Fibroblast of lung (primary cell): ENCODE results near the gene PPWD1. TPM values are rescaled to one million over a fixed set of nuclear protein-coding genes. Genes with fewer than 3 reads are reported as not detected.

ENCODE experiments used
- DNase-seq, 2 donors: peaks; one replicate each; pipeline versions ENCODE4 v3.0.0 to v3.0.0-alpha.2; 2010; ENCODE audit warnings: low read depth in 2 of 2
- H2AFZ ChIP-seq: 2 replicates; pipeline ENCODE4 v1.5.1; 2012; ENCODE audit warnings: low read length, control low read depth, inconsistent platforms
- H3K27ac ChIP-seq: 2 replicates; pipeline ENCODE4 v1.5.1; 2011; ENCODE audit warnings: low read length, control low read depth; ENCODE audit not compliant: insufficient read depth
- H3K27me3 ChIP-seq: 2 replicates; pipeline ENCODE4 v1.5.1; 2011; ENCODE audit warnings: mild to moderate bottlenecking, low read length; ENCODE audit not compliant: control insufficient read depth, insufficient read depth
- H3K36me3 ChIP-seq: 2 replicates; pipeline ENCODE4 v1.5.1; 2011; ENCODE audit warnings: low read length; ENCODE audit not compliant: control insufficient read depth, insufficient read depth
- H3K4me1 ChIP-seq: 2 replicates; pipeline ENCODE4 v1.5.1; 2011; ENCODE audit warnings: low read length; ENCODE audit not compliant: control insufficient read depth, insufficient read depth; ENCODE audit errors: extremely low read depth
- H3K4me2 ChIP-seq: 2 replicates; pipeline ENCODE4 v1.5.1; 2011; ENCODE audit warnings: low read length, control low read depth; ENCODE audit not compliant: insufficient read depth; ENCODE audit errors: extremely low read depth
- H3K4me3 ChIP-seq, 4 experiments: fragments of 200-600 bp in 1 of 4; sonication (generic) in 1 of 4; replicated peaks in 1 of 4; 2 replicates each; pipeline ENCODE4 v1.5.1; 2011 to 2016; ENCODE audit warnings: low read length in 4 of 4, low read depth in 3 of 4, mild to moderate bottlenecking in 3 of 4, control low read depth in 2 of 4, inconsistent platforms in 1 of 4, mixed read lengths in 1 of 4; ENCODE audit not compliant: insufficient read depth in 1 of 4; ENCODE audit errors: control extremely low read depth in 1 of 4
- H3K79me2 ChIP-seq: 2 replicates; pipeline ENCODE4 v1.5.1; 2012; ENCODE audit warnings: mild to moderate bottlenecking, low read length, inconsistent platforms; ENCODE audit not compliant: control insufficient read depth, insufficient read depth
- H3K9ac ChIP-seq: 2 replicates; pipeline ENCODE4 v1.5.1; 2011; ENCODE audit warnings: mild to moderate bottlenecking, low read length, control low read depth; ENCODE audit not compliant: insufficient read depth
- H3K9me3 ChIP-seq: 2 replicates; pipeline ENCODE4 v1.5.1; 2012; ENCODE audit warnings: low read depth, low read length; ENCODE audit not compliant: control insufficient read depth, insufficient read depth
- H4K20me1 ChIP-seq: 2 replicates; pipeline ENCODE4 v1.5.1; 2011; ENCODE audit warnings: low read length; ENCODE audit not compliant: control insufficient read depth, insufficient read depth; ENCODE audit errors: extremely low read depth
- EZH2 ChIP-seq: IDR thresholded peaks from 2 replicates; pipeline ENCODE4 v1.5.1; 2012; ENCODE audit warnings: low read length, control low read depth, mild to moderate bottlenecking; ENCODE audit errors: missing control alignments
- polyA plus RNA-seq, 2 donors: library from polyadenylated mRNA; depleted of rRNA in 1 of 2; stranded (reverse) in 1 of 2; unstranded in 1 of 2; fragments of >200 nt; gene quantifications; 2 replicates each; pipeline ENCODE4 v1.2.1, GENCODE V29; 2011 to 2012; ENCODE audit warnings: missing spikeins in 1 of 2
- total RNA-seq: library from RNA; depleted of rRNA; stranded (reverse); fragments of >200 nt; gene quantifications from 2 replicates; pipeline ENCODE4 v1.2.1, GENCODE V29; 2014
- TF ChIP-seq, protein P1 (sequence below), 2 donors: IDR thresholded peaks in 1 of 2; conservative IDR thresholded peaks in 1 of 2; 1 replicate in 1 of 2; 2 replicates in 1 of 2; pipeline ENCODE4 v1.5.1; 2011 to 2012; ENCODE audit warnings: low read length in 2 of 2, control low read depth in 1 of 2, inconsistent platforms in 1 of 2, low read depth in 1 of 2, mild to moderate bottlenecking in 1 of 2

PPWD1 gene
- total and polyA plus RNA-seq, 2 donors (not counting 1 experiment from before 2014, with no cell fraction given) = 7.3 to 41.5 TPM

DNA sequence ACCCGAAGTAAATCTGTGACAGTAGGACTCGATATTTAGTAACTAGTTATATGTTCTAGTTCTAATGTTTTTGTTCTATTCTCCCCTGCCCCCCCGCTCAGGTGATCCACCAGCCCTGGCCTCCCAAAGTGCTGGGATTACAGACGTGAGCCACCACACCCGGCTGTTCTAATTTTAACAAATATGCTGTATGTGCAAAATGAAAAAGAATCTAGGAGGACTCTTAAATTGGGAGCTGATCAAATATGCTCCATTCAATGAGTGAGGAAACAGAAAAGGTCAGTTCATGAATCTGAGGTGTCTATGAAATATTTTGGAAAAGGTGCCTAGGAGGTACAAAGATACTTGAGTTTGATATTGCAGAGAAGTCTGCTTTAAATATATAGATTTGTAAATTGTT is 17.0 kb upstream of the PPWD1 start:
- H3K36me3 ChIP-seq = no peaks in the 10 kb centered on the region
- H3K79me2 ChIP-seq = no peaks in the 10 kb centered on the region
- no peaks in the 10 kb centered on the region for H4K20me1 ChIP-seq
- no peak overlapping the region for H3K4me2 ChIP-seq
- no peak for TF ChIP-seq EZH2
- TF ChIP-seq, protein P1, sequence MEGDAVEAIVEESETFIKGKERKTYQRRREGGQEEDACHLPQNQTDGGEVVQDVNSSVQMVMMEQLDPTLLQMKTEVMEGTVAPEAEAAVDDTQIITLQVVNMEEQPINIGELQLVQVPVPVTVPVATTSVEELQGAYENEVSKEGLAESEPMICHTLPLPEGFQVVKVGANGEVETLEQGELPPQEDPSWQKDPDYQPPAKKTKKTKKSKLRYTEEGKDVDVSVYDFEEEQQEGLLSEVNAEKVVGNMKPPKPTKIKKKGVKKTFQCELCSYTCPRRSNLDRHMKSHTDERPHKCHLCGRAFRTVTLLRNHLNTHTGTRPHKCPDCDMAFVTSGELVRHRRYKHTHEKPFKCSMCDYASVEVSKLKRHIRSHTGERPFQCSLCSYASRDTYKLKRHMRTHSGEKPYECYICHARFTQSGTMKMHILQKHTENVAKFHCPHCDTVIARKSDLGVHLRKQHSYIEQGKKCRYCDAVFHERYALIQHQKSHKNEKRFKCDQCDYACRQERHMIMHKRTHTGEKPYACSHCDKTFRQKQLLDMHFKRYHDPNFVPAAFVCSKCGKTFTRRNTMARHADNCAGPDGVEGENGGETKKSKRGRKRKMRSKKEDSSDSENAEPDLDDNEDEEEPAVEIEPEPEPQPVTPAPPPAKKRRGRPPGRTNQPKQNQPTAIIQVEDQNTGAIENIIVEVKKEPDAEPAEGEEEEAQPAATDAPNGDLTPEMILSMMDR (conservative IDR thresholded peaks at IDR 0.05 in 1 of 2, IDR thresholded peaks at IDR 0.05 in 1 of 2; ENCODE audit: low read depth in 1 of 2, low read length in 2 of 2) = no peak
- H2AFZ ChIP-seq = no peak overlapping the region
- H3K27ac ChIP-seq = no peak overlapping the region
- DNase-seq = no peak
- no peaks in the 10 kb centered on the region for H3K27me3 ChIP-seq
- H3K9ac ChIP-seq = no peak overlapping the region
- H3K4me3 ChIP-seq = no peak overlapping the region
- no peaks in the 10 kb centered on the region for H3K9me3 ChIP-seq
- no peaks in the 10 kb centered on the region for H3K4me1 ChIP-seq

DNA sequence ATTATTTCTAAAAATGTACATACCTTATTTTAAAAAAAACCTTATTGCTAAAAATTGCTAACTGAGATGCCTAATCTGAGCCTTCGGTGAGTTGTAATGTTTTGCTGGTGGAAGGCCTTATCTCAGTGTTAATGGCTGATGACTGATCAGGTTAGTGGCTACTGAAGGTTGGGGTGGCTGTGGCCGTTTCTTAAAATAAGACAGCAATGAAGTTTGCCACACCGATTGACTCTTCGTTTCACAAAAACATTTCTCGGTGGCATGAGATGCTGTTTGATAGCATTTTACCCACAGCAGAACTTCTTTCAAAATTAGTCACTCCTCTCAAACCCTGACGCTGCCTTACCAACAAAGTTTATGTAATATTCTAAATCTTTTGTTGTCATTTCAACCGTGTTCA is 14.8 kb upstream of the PPWD1 start:
- Histone ChIP-seq H3K27ac (no peak overlapping the region), H4K20me1 (no peaks in the 10 kb centered on the region), H3K4me3 (no peak overlapping the region), H2AFZ (no peak overlapping the region), H3K4me1 (no peaks in the 10 kb centered on the region), H3K27me3 (no peaks in the 10 kb centered on the region), H3K9ac (no peak overlapping the region), H3K79me2 (no peaks in the 10 kb centered on the region), H3K36me3 (no peaks in the 10 kb centered on the region), H3K9me3 (no peaks in the 10 kb centered on the region), H3K4me2 (no peak overlapping the region)
- TF ChIP-seq, protein P1 (conservative IDR thresholded peaks at IDR 0.05 in 1 of 2, IDR thresholded peaks at IDR 0.05 in 1 of 2; ENCODE audit: low read depth in 1 of 2, low read length in 2 of 2) = no peak
- no peak for TF ChIP-seq EZH2
- no peak for DNase-seq

DNA sequence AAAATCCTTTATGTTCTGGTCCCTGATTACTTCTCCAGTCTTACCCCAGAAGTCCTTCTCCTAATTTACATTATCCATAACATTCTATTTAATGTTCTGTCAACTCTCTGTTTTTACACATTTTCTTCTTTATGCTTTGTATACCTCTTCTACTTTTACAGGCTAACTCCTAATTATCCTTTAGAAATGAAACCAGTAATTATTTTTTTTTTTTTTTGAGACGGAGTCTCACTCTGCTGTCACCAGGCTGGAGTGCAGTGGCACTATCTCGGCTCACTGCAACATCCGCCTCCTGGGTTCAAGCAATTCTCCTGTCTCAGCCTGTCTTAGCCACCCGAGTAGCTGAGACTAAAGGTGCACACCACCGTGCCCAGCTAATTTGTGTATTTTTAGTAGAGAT is 9.2 kb upstream of the PPWD1 start:
- no peaks in the 10 kb centered on the region for H3K9me3 ChIP-seq
- no peaks in the 10 kb centered on the region for H3K27me3 ChIP-seq
- no peak overlapping the region for H3K4me3 ChIP-seq
- no peak overlapping the region for H3K9ac ChIP-seq
- no peak for DNase-seq
- no peak overlapping the region for H3K27ac ChIP-seq
- no peak overlapping the region for H3K4me2 ChIP-seq
- H3K36me3 ChIP-seq = no peaks in the 10 kb centered on the region
- no peak overlapping the region for H2AFZ ChIP-seq
- H3K79me2 ChIP-seq = peaks cover 4% of the 10 kb centered on the region
- TF ChIP-seq, protein P1 (conservative IDR thresholded peaks at IDR 0.05 in 1 of 2, IDR thresholded peaks at IDR 0.05 in 1 of 2; ENCODE audit: low read depth in 1 of 2, low read length in 2 of 2) = no peak
- TF ChIP-seq EZH2 = no peak
- no peaks in the 10 kb centered on the region for H3K4me1 ChIP-seq
- H4K20me1 ChIP-seq = no peaks in the 10 kb centered on the region
